Fibroblast of lung (primary cell): ENCODE data around the gene HES3. TPM values are rescaled to one million over a fixed set of nuclear protein-coding genes. Genes with fewer than 3 reads are reported as not detected.
A peak's percentile ranks its signal among the peaks of the same experiment; 100 is the strongest.

Experiments
- DNase-seq, 2 donors: peaks; one replicate each; pipeline versions ENCODE4 v3.0.0 to v3.0.0-alpha.2; 2010; ENCODE audit warnings: low read depth in 2 of 2
- H2AFZ ChIP-seq: 2 replicates; pipeline ENCODE4 v1.5.1; 2012; ENCODE audit warnings: low read length, control low read depth, inconsistent platforms
- H3K27ac ChIP-seq: 2 replicates; pipeline ENCODE4 v1.5.1; 2011; ENCODE audit warnings: low read length, control low read depth; ENCODE audit not compliant: insufficient read depth
- H3K27me3 ChIP-seq: 2 replicates; pipeline ENCODE4 v1.5.1; 2011; ENCODE audit warnings: mild to moderate bottlenecking, low read length; ENCODE audit not compliant: control insufficient read depth, insufficient read depth
- H3K36me3 ChIP-seq: 2 replicates; pipeline ENCODE4 v1.5.1; 2011; ENCODE audit warnings: low read length; ENCODE audit not compliant: control insufficient read depth, insufficient read depth
- H3K4me1 ChIP-seq: 2 replicates; pipeline ENCODE4 v1.5.1; 2011; ENCODE audit warnings: low read length; ENCODE audit not compliant: control insufficient read depth, insufficient read depth; ENCODE audit errors: extremely low read depth
- H3K4me2 ChIP-seq: 2 replicates; pipeline ENCODE4 v1.5.1; 2011; ENCODE audit warnings: low read length, control low read depth; ENCODE audit not compliant: insufficient read depth; ENCODE audit errors: extremely low read depth
- H3K4me3 ChIP-seq, 4 experiments: fragments of 200-600 bp in 1 of 4; sonication (generic) in 1 of 4; replicated peaks in 1 of 4; 2 replicates each; pipeline ENCODE4 v1.5.1; 2011 to 2016; ENCODE audit warnings: low read length in 4 of 4, low read depth in 3 of 4, mild to moderate bottlenecking in 3 of 4, control low read depth in 2 of 4, inconsistent platforms in 1 of 4, mixed read lengths in 1 of 4; ENCODE audit not compliant: insufficient read depth in 1 of 4; ENCODE audit errors: control extremely low read depth in 1 of 4
- H3K79me2 ChIP-seq: 2 replicates; pipeline ENCODE4 v1.5.1; 2012; ENCODE audit warnings: mild to moderate bottlenecking, low read length, inconsistent platforms; ENCODE audit not compliant: control insufficient read depth, insufficient read depth
- H3K9ac ChIP-seq: 2 replicates; pipeline ENCODE4 v1.5.1; 2011; ENCODE audit warnings: mild to moderate bottlenecking, low read length, control low read depth; ENCODE audit not compliant: insufficient read depth
- H3K9me3 ChIP-seq: 2 replicates; pipeline ENCODE4 v1.5.1; 2012; ENCODE audit warnings: low read depth, low read length; ENCODE audit not compliant: control insufficient read depth, insufficient read depth
- H4K20me1 ChIP-seq: 2 replicates; pipeline ENCODE4 v1.5.1; 2011; ENCODE audit warnings: low read length; ENCODE audit not compliant: control insufficient read depth, insufficient read depth; ENCODE audit errors: extremely low read depth
- EZH2 ChIP-seq: IDR thresholded peaks from 2 replicates; pipeline ENCODE4 v1.5.1; 2012; ENCODE audit warnings: low read length, control low read depth, mild to moderate bottlenecking; ENCODE audit errors: missing control alignments
- polyA plus RNA-seq, 2 donors: library from polyadenylated mRNA; depleted of rRNA in 1 of 2; stranded (reverse) in 1 of 2; unstranded in 1 of 2; fragments of >200 nt; gene quantifications; 2 replicates each; pipeline ENCODE4 v1.2.1, GENCODE V29; 2011 to 2012; ENCODE audit warnings: missing spikeins in 1 of 2
- total RNA-seq: library from RNA; depleted of rRNA; stranded (reverse); fragments of >200 nt; gene quantifications from 2 replicates; pipeline ENCODE4 v1.2.1, GENCODE V29; 2014
- TF ChIP-seq, protein P1 (sequence below), 2 donors: IDR thresholded peaks in 1 of 2; conservative IDR thresholded peaks in 1 of 2; 1 replicate in 1 of 2; 2 replicates in 1 of 2; pipeline ENCODE4 v1.5.1; 2011 to 2012; ENCODE audit warnings: low read length in 2 of 2, control low read depth in 1 of 2, inconsistent platforms in 1 of 2, low read depth in 1 of 2, mild to moderate bottlenecking in 1 of 2

Gene HES3
- total and polyA plus RNA-seq, 2 donors (not counting 1 experiment from before 2014, with no cell fraction given), result not detected

DNA sequence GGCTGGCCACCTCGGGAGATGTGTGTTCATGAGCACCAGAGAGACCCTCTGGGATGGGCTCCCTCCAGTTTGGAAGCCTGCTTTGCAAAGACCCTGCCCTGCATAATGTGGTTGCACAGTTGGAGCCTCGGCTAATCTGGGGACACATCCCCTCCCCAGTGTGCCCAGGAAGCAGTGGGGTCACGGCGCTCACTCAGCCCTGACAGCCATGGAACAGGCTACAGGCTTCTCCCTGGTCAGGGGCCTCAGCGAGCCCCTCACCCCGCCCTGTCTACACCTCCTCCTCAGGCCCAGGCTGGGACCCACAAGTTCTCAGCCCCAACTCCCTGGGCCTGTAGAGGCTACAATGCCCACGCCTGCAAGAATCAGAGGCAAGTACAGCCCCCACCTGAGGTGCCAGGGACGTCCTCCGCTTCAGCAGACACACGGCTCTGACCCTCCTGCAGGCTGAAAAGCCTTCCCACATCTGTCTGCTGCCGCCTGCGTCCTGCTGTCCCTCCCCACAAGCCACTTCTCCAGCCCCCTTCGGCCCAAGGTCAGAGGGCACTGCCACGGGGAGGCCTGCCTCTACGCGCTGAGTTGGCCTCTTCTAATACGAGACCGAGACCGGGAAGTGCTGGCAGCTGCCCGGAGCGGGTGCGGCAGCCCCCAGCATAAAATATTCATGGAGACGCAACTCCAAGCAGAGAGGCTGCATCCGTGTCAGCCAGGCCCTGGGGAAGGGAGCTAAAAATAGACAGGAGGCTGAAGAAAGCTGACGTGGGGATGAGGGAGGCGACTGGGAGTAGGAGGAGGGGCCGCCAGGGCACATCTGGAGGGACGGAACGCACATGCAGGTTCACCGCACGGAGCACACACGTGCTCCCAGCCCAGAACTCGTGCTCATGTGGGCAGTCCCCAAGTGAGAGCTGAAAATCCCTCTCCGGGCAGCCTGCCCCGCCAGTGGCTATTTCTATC lies 32.1 kb downstream of the HES3 start:
- Histone ChIP-seq H3K4me3 (peak overlapping the region in 3 of 4 experiments; percentile 8 to 26 (median 21)), H3K9me3 (no peaks in the 10 kb centered on the region), H3K79me2 (no peaks in the 10 kb centered on the region), H4K20me1 (no peaks in the 10 kb centered on the region), H3K27me3 (no peaks in the 10 kb centered on the region), H2AFZ (peak overlapping the region; percentile 83), H3K36me3 (peaks cover 4% of the 10 kb centered on the region), H3K9ac (peak overlapping the region; percentile 77), H3K4me1 (peaks cover 17% of the 10 kb centered on the region), H3K4me2 (peak overlapping the region; percentile 87), H3K27ac (peak overlapping the region; percentile 94)
- no peak for TF ChIP-seq EZH2
- TF ChIP-seq, protein P1, sequence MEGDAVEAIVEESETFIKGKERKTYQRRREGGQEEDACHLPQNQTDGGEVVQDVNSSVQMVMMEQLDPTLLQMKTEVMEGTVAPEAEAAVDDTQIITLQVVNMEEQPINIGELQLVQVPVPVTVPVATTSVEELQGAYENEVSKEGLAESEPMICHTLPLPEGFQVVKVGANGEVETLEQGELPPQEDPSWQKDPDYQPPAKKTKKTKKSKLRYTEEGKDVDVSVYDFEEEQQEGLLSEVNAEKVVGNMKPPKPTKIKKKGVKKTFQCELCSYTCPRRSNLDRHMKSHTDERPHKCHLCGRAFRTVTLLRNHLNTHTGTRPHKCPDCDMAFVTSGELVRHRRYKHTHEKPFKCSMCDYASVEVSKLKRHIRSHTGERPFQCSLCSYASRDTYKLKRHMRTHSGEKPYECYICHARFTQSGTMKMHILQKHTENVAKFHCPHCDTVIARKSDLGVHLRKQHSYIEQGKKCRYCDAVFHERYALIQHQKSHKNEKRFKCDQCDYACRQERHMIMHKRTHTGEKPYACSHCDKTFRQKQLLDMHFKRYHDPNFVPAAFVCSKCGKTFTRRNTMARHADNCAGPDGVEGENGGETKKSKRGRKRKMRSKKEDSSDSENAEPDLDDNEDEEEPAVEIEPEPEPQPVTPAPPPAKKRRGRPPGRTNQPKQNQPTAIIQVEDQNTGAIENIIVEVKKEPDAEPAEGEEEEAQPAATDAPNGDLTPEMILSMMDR (conservative IDR thresholded peaks at IDR 0.05 in 1 of 2, IDR thresholded peaks at IDR 0.05 in 1 of 2; ENCODE audit: low read depth in 1 of 2, low read length in 2 of 2), result no peak
- DNase-seq, result peak; percentile 78 to 87

DNA sequence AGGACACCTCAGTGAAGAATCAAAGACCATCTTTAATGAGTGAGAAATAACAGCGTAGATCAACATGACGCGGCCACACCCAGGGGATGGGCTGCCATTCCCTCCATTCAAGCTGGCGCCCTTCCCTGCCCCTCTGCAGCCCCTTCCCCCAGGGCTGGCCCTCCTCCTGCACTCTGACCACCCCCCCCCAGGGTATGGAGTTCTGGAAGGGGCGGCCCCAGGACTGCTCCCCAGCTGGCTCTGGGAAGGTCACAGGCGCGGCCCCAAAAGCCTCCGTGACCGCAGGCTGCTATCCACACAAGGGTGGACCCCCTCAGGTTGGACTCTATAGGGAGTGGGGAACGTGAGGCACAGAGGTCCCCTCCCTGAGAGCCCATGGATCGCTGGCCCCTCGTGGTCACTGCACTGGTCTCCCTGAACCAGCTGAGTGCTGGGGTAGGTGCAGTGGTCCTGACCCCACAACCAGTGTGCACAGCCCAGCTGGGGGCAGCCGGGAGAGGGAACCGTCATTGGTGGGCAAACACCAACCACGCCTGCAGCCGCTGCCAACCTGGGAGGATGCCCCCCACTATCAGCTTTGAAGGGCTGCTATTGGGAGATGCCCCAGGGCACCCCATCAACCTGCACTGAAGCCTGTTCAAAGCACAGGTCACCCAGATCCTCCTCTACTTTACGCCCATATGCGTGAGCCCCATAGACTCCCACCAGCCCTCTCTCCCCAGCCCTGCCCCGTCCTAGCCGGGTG lies 33.0 kb downstream of the HES3 start:
- H3K9ac ChIP-seq, result no peak overlapping the region
- no peaks in the 10 kb centered on the region for H4K20me1 ChIP-seq
- peaks cover 17% of the 10 kb centered on the region for H3K4me1 ChIP-seq
- no peak for DNase-seq
- H3K27me3 ChIP-seq, result no peaks in the 10 kb centered on the region
- no peak for TF ChIP-seq EZH2
- TF ChIP-seq, protein P1 (conservative IDR thresholded peaks at IDR 0.05 in 1 of 2, IDR thresholded peaks at IDR 0.05 in 1 of 2; ENCODE audit: low read depth in 1 of 2, low read length in 2 of 2), result no peak
- H3K4me2 ChIP-seq, result peak overlapping the region; percentile 87
- peak overlapping the region; percentile 94 for H3K27ac ChIP-seq
- H3K36me3 ChIP-seq, result peaks cover 4% of the 10 kb centered on the region
- H3K9me3 ChIP-seq, result no peaks in the 10 kb centered on the region
- no peaks in the 10 kb centered on the region for H3K79me2 ChIP-seq
- H2AFZ ChIP-seq, result peak overlapping the region; percentile 83
- H3K4me3 ChIP-seq, result no peak overlapping the region

DNA sequence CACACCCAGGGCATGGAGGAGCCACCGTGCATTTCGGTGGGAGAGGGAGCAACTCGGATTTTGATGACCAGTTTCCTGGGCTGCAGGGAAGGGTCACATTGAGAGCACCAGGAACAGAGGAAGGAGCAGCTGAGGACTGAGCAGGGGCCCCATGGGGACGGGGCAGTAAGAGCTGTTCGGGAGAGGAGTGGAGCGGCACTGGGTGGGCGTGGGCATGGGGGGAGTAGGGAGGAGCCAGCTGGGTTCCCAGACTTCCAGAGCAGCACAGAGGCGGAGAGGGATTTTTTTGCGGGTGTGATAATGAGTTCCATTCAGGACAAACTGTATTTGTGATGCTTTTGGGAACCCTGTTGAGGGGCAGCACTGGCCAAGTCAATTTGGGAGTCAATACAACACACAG lies 34.3 kb downstream of the HES3 start:
- Histone ChIP-seq H3K9me3 (no peaks in the 10 kb centered on the region), H3K27ac (no peak overlapping the region), H3K36me3 (peaks cover 4% of the 10 kb centered on the region), H4K20me1 (no peaks in the 10 kb centered on the region), H2AFZ (no peak overlapping the region), H3K27me3 (no peaks in the 10 kb centered on the region), H3K79me2 (no peaks in the 10 kb centered on the region), H3K4me2 (no peak overlapping the region), H3K9ac (no peak overlapping the region), H3K4me3 (no peak overlapping the region), H3K4me1 (peaks cover 14% of the 10 kb centered on the region)
- no peak for TF ChIP-seq EZH2
- TF ChIP-seq, protein P1 (conservative IDR thresholded peaks at IDR 0.05 in 1 of 2, IDR thresholded peaks at IDR 0.05 in 1 of 2; ENCODE audit: low read depth in 1 of 2, low read length in 2 of 2), result no peak
- no peak for DNase-seq
